HG03442 (cell line): ENCODE results near the gene RASL10B.
"Not testable (repeated sequence)": the region's sequence is repeated elsewhere in the genome, so short reads cannot be mapped to it uniquely, and the experiment has no call there.

ENCODE experiments used
- ATAC-seq: cut with Tn5 transposase; IDR thresholded peaks from one replicate; pipeline ENCODE4 v1.9.1; 2021; ENCODE audit warnings: mild to moderate bottlenecking, moderate library complexity; ENCODE audit not compliant: unreplicated experiment

Gene RASL10B

GRCh38 chr17:35740997-35741931, 9.8 kb downstream of the RASL10B start:
- no peak for ATAC-seq

- ATAC-seq, result no peak
Observed at GRCh38 chr17:35742496-35742895, 11.1 kb downstream of the RASL10B start.

GRCh38 chr17:35742896-35743477, 11.5 kb downstream of the RASL10B start:
- ATAC-seq, result no peak

GRCh38 chr17:35743626-35744328, 12.3 kb downstream of the RASL10B start:
- no peak for ATAC-seq

GRCh38 chr17:35744830-35745229, 13.4 kb downstream of the RASL10B start:
- ATAC-seq, result no peak

- no peak for ATAC-seq
Observed at GRCh38 chr17:35745246-35745645, 13.8 kb downstream of the RASL10B start.

GRCh38 chr17:35745749-35746320, 14.4 kb downstream of the RASL10B start:
- no peak for ATAC-seq

GRCh38 chr17:35747540-35748017, 16.1 kb downstream of the RASL10B start:
- ATAC-seq, result no peak

GRCh38 chr17:35748341-35748841, 17.0 kb downstream of the RASL10B start:
- ATAC-seq, result no peak

GRCh38 chr17:35748979-35749378, 17.5 kb downstream of the RASL10B start:
- ATAC-seq, result no peak

- ATAC-seq, result no peak
Observed at GRCh38 chr17:35749560-35750412, 18.3 kb downstream of the RASL10B start.

- no peak for ATAC-seq
Observed at GRCh38 chr17:35750526-35751395, 19.3 kb downstream of the RASL10B start.

GRCh38 chr17:35751541-35751940, 20.1 kb downstream of the RASL10B start:
- not testable (repeated sequence) for ATAC-seq

- ATAC-seq, result no peak
Observed at GRCh38 chr17:35752471-35752870, 21.0 kb downstream of the RASL10B start.

- no peak for ATAC-seq
Observed at GRCh38 chr17:35752945-35753764, 21.7 kb downstream of the RASL10B start, which contains the start of gene GAS2L2. Gene GAS2L2 (minus strand): TSS chr17:35753239. CDS start chr17:35752850, 389 bp downstream.

GRCh38 chr17:35757243-35757642, 25.8 kb downstream of the RASL10B start:
- no peak for ATAC-seq

GRCh38 chr17:35760587-35760986, 29.1 kb downstream of the RASL10B start, which contains the start of gene C17orf50:
Gene C17orf50 (plus strand): TSS chr17:35760887. CDS start chr17:35760942, 55 bp downstream.
- no peak for ATAC-seq

GRCh38 chr17:35761601-35762000, 30.2 kb downstream of the RASL10B start:
- ATAC-seq, result no peak
